ENCODE data around the gene LYST. TPM values are rescaled to one million over a fixed set of nuclear protein-coding genes. Genes with fewer than 3 reads are reported as not detected.

Gene LYST
- polyA plus RNA-seq, 3 donors, result 46.3 to 128 (median 67.9) TPM

DNA sequence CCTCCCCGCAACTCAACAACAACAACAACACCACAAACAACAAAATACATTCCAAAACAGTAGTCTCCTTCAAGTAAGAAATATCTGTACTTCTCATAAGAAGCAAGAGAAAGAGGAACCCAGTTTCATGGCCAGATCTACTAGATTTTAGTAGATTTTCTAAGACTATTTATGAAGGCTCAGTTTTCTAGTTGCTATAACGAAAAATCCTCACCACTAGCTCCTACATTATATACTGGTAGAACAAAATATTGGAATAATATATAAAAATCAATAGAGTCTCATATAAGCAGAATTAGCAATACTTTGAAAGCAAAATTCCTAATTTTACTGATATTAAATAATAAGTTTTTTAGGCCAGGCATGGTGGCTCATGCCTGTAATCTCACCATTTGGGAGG, 86.9 kb downstream of the LYST start:
- Histone ChIP-seq H3K4me2 (replicated peaks; ENCODE audit: extremely low read depth, low read length, poor library complexity, severe bottlenecking) (no peak overlapping the region), H3K9ac (ENCODE audit: insufficient read depth, low read length, poor library complexity, severe bottlenecking) (no peak overlapping the region), H3K4me1 (ENCODE audit: control insufficient read depth in 1 of 2, insufficient read depth in 2 of 2, low read length in 2 of 2) (no peaks in the 10 kb centered on the region), H3K27me3 (ENCODE audit: control insufficient read depth in 2 of 2, insufficient read depth in 2 of 2, low read length in 2 of 2) (no peaks in the 10 kb centered on the region), H4K20me1 (ENCODE audit: insufficient read depth, low read length) (peaks cover 96% of the 10 kb centered on the region), H3K27ac (ENCODE audit: low read depth in 1 of 2, low read length in 2 of 2) (peak overlapping the region in 1 of 2 donors; percentile 63), H2AFZ (ENCODE audit: insufficient read depth, low read depth, low read length, poor library complexity, severe bottlenecking) (no peak overlapping the region), H3K36me3 (replicated peaks in 1 of 2; ENCODE audit: control insufficient read depth in 1 of 2, insufficient read depth in 2 of 2, low read length in 2 of 2) (peaks cover 85 to 91% of the 10 kb centered on the region in 2 donors), H3K79me2 (ENCODE audit: insufficient read depth, low read length) (peaks cover 85% of the 10 kb centered on the region), H3K4me3 (replicated peaks in 1 of 3; ENCODE audit: low read depth in 2 of 3, low read length in 3 of 3) (no peak overlapping the region), H3K9me3 (replicated peaks in 1 of 2; ENCODE audit: control insufficient read depth in 1 of 2, insufficient read depth in 1 of 2, low read length in 2 of 2) (no peaks in the 10 kb centered on the region)
- Mint-ChIP-seq H3K9me3 (no peaks in the 10 kb centered on the region), H3K36me3 (peaks cover 43 to 64% of the 10 kb centered on the region in 2 donors), H3K4me3 (no peak overlapping the region), H3K27me3 (ENCODE audit: low read depth in 3 of 3) (no peaks in the 10 kb centered on the region), H3K27ac (peak overlapping the region in 3 of 7 donors; percentile 24 to 69 (median 56)), H3K4me1 (no peaks in the 10 kb centered on the region)
- TF ChIP-seq, protein P1, sequence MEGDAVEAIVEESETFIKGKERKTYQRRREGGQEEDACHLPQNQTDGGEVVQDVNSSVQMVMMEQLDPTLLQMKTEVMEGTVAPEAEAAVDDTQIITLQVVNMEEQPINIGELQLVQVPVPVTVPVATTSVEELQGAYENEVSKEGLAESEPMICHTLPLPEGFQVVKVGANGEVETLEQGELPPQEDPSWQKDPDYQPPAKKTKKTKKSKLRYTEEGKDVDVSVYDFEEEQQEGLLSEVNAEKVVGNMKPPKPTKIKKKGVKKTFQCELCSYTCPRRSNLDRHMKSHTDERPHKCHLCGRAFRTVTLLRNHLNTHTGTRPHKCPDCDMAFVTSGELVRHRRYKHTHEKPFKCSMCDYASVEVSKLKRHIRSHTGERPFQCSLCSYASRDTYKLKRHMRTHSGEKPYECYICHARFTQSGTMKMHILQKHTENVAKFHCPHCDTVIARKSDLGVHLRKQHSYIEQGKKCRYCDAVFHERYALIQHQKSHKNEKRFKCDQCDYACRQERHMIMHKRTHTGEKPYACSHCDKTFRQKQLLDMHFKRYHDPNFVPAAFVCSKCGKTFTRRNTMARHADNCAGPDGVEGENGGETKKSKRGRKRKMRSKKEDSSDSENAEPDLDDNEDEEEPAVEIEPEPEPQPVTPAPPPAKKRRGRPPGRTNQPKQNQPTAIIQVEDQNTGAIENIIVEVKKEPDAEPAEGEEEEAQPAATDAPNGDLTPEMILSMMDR (IDR thresholded peaks at IDR 0.05), result no peak
- no CpG with 5 or more reads among the region's 2 CpGs for WGBS (ENCODE audit: insufficient coverage)
- no peak for DNase-seq
- intact Hi-C loops (cut with micrococcal nuclease), result loop anchor here in 1 of 2 donors (10.0 kb wide), 1 partner anchor 65 kb away; no protein-coding TSS in a partner anchor

GRCh38 chr1:235776396-235776795, 90.3 kb downstream of the LYST start:
- no peak overlapping the region for H3K27ac Mint-ChIP-seq
- intact Hi-C loops (cut with micrococcal nuclease), result no loop called here
- no peaks in the 10 kb centered on the region for H3K4me1 ChIP-seq (ENCODE audit: control insufficient read depth in 1 of 2, insufficient read depth in 2 of 2, low read length in 2 of 2)
- H3K4me3 ChIP-seq (replicated peaks in 1 of 3; ENCODE audit: low read depth in 2 of 3, low read length in 3 of 3), result no peak overlapping the region
- peaks cover 89 to 94% of the 10 kb centered on the region in 2 donors for H3K36me3 ChIP-seq (replicated peaks in 1 of 2; ENCODE audit: control insufficient read depth in 1 of 2, insufficient read depth in 2 of 2, low read length in 2 of 2)
- peaks cover 96% of the 10 kb centered on the region for H4K20me1 ChIP-seq (ENCODE audit: insufficient read depth, low read length)
- no peak overlapping the region for H2AFZ ChIP-seq (ENCODE audit: insufficient read depth, low read depth, low read length, poor library complexity, severe bottlenecking)
- H3K9ac ChIP-seq (ENCODE audit: insufficient read depth, low read length, poor library complexity, severe bottlenecking), result no peak overlapping the region
- no peaks in the 10 kb centered on the region for H3K9me3 ChIP-seq (replicated peaks in 1 of 2; ENCODE audit: control insufficient read depth in 1 of 2, insufficient read depth in 1 of 2, low read length in 2 of 2)
- no peaks in the 10 kb centered on the region for H3K9me3 Mint-ChIP-seq
- DNase-seq, result no peak
- 100% methylated on average over 2 of the region's 3 CpGs for WGBS (ENCODE audit: insufficient coverage)
- H3K27me3 ChIP-seq (ENCODE audit: control insufficient read depth in 2 of 2, insufficient read depth in 2 of 2, low read length in 2 of 2), result no peaks in the 10 kb centered on the region
- H3K36me3 Mint-ChIP-seq, result peaks cover 54 to 73% of the 10 kb centered on the region in 2 donors
- TF ChIP-seq, protein P1 (IDR thresholded peaks at IDR 0.05), result no peak
- H3K27me3 Mint-ChIP-seq (ENCODE audit: low read depth in 3 of 3), result no peaks in the 10 kb centered on the region
- H3K4me1 Mint-ChIP-seq, result no peaks in the 10 kb centered on the region
- H3K27ac ChIP-seq (ENCODE audit: low read depth in 1 of 2, low read length in 2 of 2), result no peak overlapping the region
- no peak overlapping the region for H3K4me2 ChIP-seq (replicated peaks; ENCODE audit: extremely low read depth, low read length, poor library complexity, severe bottlenecking)
- peaks cover 86% of the 10 kb centered on the region for H3K79me2 ChIP-seq (ENCODE audit: insufficient read depth, low read length)
- no peak overlapping the region for H3K4me3 Mint-ChIP-seq

All from CD14-positive monocyte (primary cell).